ENCODE results near the gene BOLA3.
A peak's percentile ranks its signal among the peaks of the same experiment; 100 is the strongest.
"Not testable (repeated sequence)": the region's sequence is repeated elsewhere in the genome, so short reads cannot be mapped to it uniquely, and the experiment has no call there.

The BOLA3 gene

DNA sequence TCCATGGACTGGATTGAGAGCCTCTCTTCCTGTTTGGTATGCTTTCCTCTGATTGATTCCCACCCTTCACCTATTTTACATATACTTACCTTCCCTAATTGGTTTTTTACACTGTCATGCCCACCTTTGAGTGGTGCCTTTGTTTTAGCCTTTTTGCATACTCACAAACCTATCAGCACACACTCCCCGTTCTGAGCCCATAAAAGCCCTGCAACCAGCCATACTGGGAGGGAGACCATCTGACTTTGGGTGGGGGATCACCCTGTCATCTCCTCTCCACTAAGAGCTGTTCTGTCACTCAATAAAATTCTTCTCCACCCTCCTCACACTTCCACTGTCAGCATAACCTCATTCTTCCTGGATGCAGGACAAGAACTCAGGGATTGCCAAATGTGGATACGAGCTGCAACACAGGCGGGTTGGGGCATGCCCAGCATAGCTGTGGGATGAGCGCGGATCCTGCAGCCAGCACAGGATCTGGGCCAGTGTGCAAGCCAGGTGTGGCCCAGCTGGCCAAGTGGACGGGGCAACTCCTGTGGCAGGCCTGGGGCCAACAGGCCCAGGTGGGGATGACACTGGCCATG lies 40.4 kb upstream of the BOLA3 start:
- Histone ChIP-seq H3K27me3 (replicated peaks) (peaks cover 2% of the 10 kb centered on the region), H3K4me3 (ENCODE audit: low read depth, low read length) (no peak overlapping the region), H3K36me3 (replicated peaks) (no peaks in the 10 kb centered on the region), H3K27ac (no peak overlapping the region)
- DNase-seq = no peak
- TF ChIP-seq, protein P1, sequence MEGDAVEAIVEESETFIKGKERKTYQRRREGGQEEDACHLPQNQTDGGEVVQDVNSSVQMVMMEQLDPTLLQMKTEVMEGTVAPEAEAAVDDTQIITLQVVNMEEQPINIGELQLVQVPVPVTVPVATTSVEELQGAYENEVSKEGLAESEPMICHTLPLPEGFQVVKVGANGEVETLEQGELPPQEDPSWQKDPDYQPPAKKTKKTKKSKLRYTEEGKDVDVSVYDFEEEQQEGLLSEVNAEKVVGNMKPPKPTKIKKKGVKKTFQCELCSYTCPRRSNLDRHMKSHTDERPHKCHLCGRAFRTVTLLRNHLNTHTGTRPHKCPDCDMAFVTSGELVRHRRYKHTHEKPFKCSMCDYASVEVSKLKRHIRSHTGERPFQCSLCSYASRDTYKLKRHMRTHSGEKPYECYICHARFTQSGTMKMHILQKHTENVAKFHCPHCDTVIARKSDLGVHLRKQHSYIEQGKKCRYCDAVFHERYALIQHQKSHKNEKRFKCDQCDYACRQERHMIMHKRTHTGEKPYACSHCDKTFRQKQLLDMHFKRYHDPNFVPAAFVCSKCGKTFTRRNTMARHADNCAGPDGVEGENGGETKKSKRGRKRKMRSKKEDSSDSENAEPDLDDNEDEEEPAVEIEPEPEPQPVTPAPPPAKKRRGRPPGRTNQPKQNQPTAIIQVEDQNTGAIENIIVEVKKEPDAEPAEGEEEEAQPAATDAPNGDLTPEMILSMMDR (IDR thresholded peaks at IDR 0.05; ENCODE audit: low read depth, low read length, missing control alignments) = no peak
- in situ Hi-C loops (cut with HindIII; ENCODE audit: low pct_ligation_motif_present, low sequenced_read_pairs) = no loop called here

DNA sequence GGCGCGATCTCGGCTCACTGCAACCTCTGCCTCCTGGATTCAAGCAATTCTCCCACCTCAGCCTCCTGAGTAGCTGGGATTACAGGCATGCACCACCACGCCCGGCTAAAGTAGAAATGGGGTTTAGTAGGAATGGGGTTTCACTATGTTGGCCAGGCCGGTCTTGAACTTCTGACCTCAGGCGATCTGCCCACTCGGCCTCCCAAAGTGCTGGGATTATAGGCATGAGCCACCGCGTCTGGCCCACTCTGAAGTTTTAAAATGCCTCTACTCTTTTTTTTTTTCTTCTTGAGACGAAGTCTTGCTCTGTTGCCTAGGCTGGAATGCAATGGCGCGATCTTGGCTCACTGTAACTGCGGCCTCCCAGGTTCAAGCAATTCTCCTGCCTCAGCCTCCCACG lies 39.0 kb upstream of the BOLA3 start:
- H3K27ac ChIP-seq; H3K27me3 ChIP-seq (replicated peaks); H3K4me3 ChIP-seq (ENCODE audit: low read depth, low read length); H3K36me3 ChIP-seq (replicated peaks); in situ Hi-C loops (cut with HindIII; ENCODE audit: low pct_ligation_motif_present, low sequenced_read_pairs); DNase-seq: not testable (repeated sequence)

DNA sequence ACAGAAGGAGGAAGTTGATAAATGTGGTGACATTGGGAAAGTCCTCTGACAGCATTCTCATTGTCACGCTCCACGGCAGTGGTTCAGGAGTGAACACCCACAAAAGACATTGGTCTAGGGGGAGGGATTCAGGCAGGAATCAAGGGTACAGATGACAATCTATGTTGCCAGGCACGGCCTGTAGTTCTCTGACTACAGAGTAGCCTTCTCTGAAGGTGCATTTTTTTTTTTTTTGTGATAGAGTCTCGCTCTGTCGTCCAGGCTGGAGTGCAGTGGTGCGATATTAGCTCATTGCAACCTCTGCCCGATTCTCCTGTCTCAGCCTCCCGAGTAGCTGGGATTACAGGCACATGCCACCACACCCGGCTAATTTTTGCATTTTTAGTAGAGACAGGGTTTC lies 38.3 kb upstream of the BOLA3 start:
- Histone ChIP-seq H3K4me3 (ENCODE audit: low read depth, low read length) (no peak overlapping the region), H3K27me3 (replicated peaks) (no peaks in the 10 kb centered on the region), H3K36me3 (replicated peaks) (no peaks in the 10 kb centered on the region), H3K27ac (no peak overlapping the region)
- in situ Hi-C loops (cut with HindIII; ENCODE audit: low pct_ligation_motif_present, low sequenced_read_pairs) = no loop called here
- TF ChIP-seq, protein P1 (IDR thresholded peaks at IDR 0.05; ENCODE audit: low read depth, low read length, missing control alignments) = no peak
- no peak for DNase-seq

DNA sequence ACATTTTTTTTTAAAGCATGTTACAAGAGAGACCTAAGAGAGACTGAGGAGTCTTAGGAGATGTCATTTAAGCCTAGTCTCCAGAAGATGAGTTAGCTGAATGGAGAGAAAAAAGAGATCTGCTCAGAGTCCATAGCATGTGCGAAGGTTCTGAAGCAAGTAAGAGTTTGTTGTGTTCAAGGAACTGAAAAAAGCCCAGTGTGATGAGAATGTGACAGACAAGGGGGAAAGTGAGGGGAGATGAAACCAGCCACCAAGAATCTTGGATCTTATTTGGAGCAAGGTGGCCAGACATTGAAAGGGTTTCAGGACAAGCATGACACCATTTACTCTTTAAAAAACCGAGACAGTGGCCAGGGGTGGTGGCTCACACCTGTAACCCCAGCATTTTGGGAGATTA lies 36.2 kb upstream of the BOLA3 start:
- TF ChIP-seq, protein P1 (IDR thresholded peaks at IDR 0.05; ENCODE audit: low read depth, low read length, missing control alignments) = no peak
- H3K36me3 ChIP-seq (replicated peaks) = no peaks in the 10 kb centered on the region
- no peak overlapping the region for H3K27ac ChIP-seq
- no peak for DNase-seq
- no peaks in the 10 kb centered on the region for H3K27me3 ChIP-seq (replicated peaks)
- H3K4me3 ChIP-seq (ENCODE audit: low read depth, low read length) = no peak overlapping the region
- in situ Hi-C loops (cut with HindIII; ENCODE audit: low pct_ligation_motif_present, low sequenced_read_pairs) = no loop called here

DNA sequence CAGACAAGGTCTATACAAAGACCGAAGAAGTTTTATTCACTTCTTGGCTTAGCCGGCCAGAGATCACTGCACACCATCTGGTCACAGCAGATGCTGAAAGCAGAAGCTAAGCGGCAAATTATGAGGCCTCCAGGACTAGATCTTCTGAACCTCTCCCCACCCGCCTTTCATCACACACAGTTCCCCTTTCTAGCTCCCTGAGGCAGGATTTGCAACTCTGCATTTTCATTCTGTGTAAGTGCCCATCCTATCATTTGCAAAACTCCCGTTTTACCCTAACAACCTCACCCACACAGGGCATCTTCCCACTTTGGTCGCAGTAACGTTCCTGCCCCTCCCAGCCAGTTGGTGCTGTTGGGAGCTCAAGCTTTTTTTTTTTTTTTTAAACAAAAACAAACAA lies 34.0 kb upstream of the BOLA3 start:
- H3K27ac ChIP-seq = no peak overlapping the region
- no peak for DNase-seq
- in situ Hi-C loops (cut with HindIII; ENCODE audit: low pct_ligation_motif_present, low sequenced_read_pairs) = no loop called here
- no peak overlapping the region for H3K4me3 ChIP-seq (ENCODE audit: low read depth, low read length)
- no peaks in the 10 kb centered on the region for H3K36me3 ChIP-seq (replicated peaks)
- no peaks in the 10 kb centered on the region for H3K27me3 ChIP-seq (replicated peaks)
- TF ChIP-seq, protein P1 (IDR thresholded peaks at IDR 0.05; ENCODE audit: low read depth, low read length, missing control alignments) = no peak

DNA sequence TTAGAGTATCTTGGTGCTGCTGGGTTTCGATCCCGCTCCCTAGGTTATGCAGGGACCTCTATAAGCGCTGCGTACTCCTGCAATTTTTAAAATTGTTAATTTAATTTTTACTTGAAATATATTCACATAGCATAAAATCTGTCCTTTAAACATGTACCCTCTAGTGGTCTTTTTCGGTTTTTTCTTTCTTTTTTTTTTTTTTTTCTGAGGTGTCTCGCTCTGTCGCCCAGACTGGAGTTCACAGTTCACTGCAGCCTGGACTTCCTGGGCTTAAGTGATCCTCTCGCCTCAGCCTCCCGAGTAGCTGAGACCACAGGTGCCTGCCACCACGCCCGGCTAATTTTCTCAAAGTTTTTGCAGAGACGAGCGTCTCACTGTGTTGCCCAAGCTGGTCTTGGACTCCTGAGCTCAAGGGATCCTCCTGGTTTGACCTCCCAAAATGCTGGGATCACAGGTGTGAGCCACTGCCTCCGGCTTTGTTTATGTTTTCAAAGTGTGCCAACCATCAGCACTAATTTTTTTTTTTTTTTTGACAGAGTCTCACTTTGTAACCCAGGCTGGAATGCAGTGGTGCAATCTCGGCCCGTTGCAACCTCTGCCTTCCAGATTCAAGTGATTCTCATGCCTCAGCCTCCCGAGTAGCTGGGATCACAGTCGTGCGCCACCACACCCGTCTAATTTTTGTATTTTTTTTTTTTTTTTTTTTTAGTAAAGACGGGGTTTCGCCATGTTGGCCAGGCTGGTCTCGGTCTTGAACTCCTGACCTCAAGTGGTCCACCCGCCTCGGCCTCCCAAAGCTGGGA lies 31.6 kb upstream of the BOLA3 start:
- TF ChIP-seq, protein P1 (IDR thresholded peaks at IDR 0.05; ENCODE audit: low read depth, low read length, missing control alignments) = peak; percentile 37
- no peak for DNase-seq
- Histone ChIP-seq H3K36me3 (replicated peaks) (no peaks in the 10 kb centered on the region), H3K4me3 (ENCODE audit: low read depth, low read length) (peak overlapping the region; percentile 61), H3K27me3 (replicated peaks) (no peaks in the 10 kb centered on the region), H3K27ac (no peak overlapping the region)
- in situ Hi-C loops (cut with HindIII; ENCODE audit: low pct_ligation_motif_present, low sequenced_read_pairs) = no loop called here

Data from brain microvascular endothelial cell (primary cell).